ENCODE data around the gene GATC.
"Not testable (repeated sequence)": the region's sequence is repeated elsewhere in the genome, so short reads cannot be mapped to it uniquely, and the experiment has no call there.

GATC gene

GRCh38 chr12:120474616-120474960 is 28.3 kb downstream of the GATC start:
- H3K4me3 Mint-ChIP-seq = no peak overlapping the region
- no peaks in the 10 kb centered on the region for H3K36me3 Mint-ChIP-seq
- H3K4me1 Mint-ChIP-seq = peaks cover 20% of the 10 kb centered on the region
- no peak overlapping the region for H3K27ac Mint-ChIP-seq
- no peaks in the 10 kb centered on the region for H3K9me3 Mint-ChIP-seq
- H3K27me3 Mint-ChIP-seq = no peaks in the 10 kb centered on the region

GRCh38 chr12:120475643-120476042 is 29.4 kb downstream of the GATC start:
- Mint-ChIP-seq H3K4me1 (peaks cover 20% of the 10 kb centered on the region), H3K9me3 (no peaks in the 10 kb centered on the region), H3K27me3 (no peaks in the 10 kb centered on the region), H3K27ac (peak overlapping the region; percentile 35), H3K36me3 (no peaks in the 10 kb centered on the region), H3K4me3 (no peak overlapping the region)

GRCh38 chr12:120479458-120479857 is 33.2 kb downstream of the GATC start:
- H3K4me1 Mint-ChIP-seq = peaks cover 5% of the 10 kb centered on the region
- H3K27ac Mint-ChIP-seq = no peak overlapping the region

GRCh38 chr12:120480211-120480610 is 34.0 kb downstream of the GATC start:
- H3K4me1 Mint-ChIP-seq = peaks cover 5% of the 10 kb centered on the region

More at GRCh38 chr12:120479458-120479857, 33.2 kb downstream of the GATC start:
- no peaks in the 10 kb centered on the region for H3K27me3 Mint-ChIP-seq
- peaks cover 7% of the 10 kb centered on the region for H3K36me3 Mint-ChIP-seq
- H3K9me3 Mint-ChIP-seq = no peaks in the 10 kb centered on the region
- no peak overlapping the region for H3K4me3 Mint-ChIP-seq

GRCh38 chr12:120481022-120481767 is 35.0 kb downstream of the GATC start:
- Mint-ChIP-seq H3K27ac (no peak overlapping the region), H3K36me3 (peaks cover 7% of the 10 kb centered on the region), H3K9me3 (no peaks in the 10 kb centered on the region), H3K4me3 (no peak overlapping the region), H3K27me3 (no peaks in the 10 kb centered on the region), H3K4me1 (peaks cover 5% of the 10 kb centered on the region)

More at GRCh38 chr12:120480211-120480610, 34.0 kb downstream of the GATC start:
- peaks cover 7% of the 10 kb centered on the region for H3K36me3 Mint-ChIP-seq
- H3K27me3 Mint-ChIP-seq = no peaks in the 10 kb centered on the region
- no peak overlapping the region for H3K4me3 Mint-ChIP-seq
- H3K27ac Mint-ChIP-seq = no peak overlapping the region
- no peaks in the 10 kb centered on the region for H3K9me3 Mint-ChIP-seq

GRCh38 chr12:120483621-120484020 is 37.4 kb downstream of the GATC start:
- no peaks in the 10 kb centered on the region for H3K27me3 Mint-ChIP-seq
- H3K4me1 Mint-ChIP-seq = peaks cover 5% of the 10 kb centered on the region
- no peaks in the 10 kb centered on the region for H3K9me3 Mint-ChIP-seq
- H3K36me3 Mint-ChIP-seq = peaks cover 7% of the 10 kb centered on the region
- no peak overlapping the region for H3K27ac Mint-ChIP-seq
- no peak overlapping the region for H3K4me3 Mint-ChIP-seq

- no peaks in the 10 kb centered on the region for H3K9me3 Mint-ChIP-seq
- H3K27me3 Mint-ChIP-seq = no peaks in the 10 kb centered on the region
- no peak overlapping the region for H3K4me3 Mint-ChIP-seq
- no peak overlapping the region for H3K27ac Mint-ChIP-seq
- H3K4me1 Mint-ChIP-seq = no peaks in the 10 kb centered on the region
- peaks cover 7% of the 10 kb centered on the region for H3K36me3 Mint-ChIP-seq
Observed at GRCh38 chr12:120485961-120486881, 40.0 kb downstream of the GATC start.

GRCh38 chr12:120487552-120487951 is 41.3 kb downstream of the GATC start:
- H3K4me3 Mint-ChIP-seq, H3K36me3 Mint-ChIP-seq, H3K27ac Mint-ChIP-seq, H3K27me3 Mint-ChIP-seq, H3K4me1 Mint-ChIP-seq, H3K9me3 Mint-ChIP-seq: not testable (repeated sequence)

GRCh38 chr12:120488057-120488640 is 41.9 kb downstream of the GATC start:
- Mint-ChIP-seq H3K27me3 (no peaks in the 10 kb centered on the region), H3K36me3 (no peaks in the 10 kb centered on the region), H3K9me3 (no peaks in the 10 kb centered on the region), H3K27ac (no peak overlapping the region), H3K4me1 (no peaks in the 10 kb centered on the region), H3K4me3 (no peak overlapping the region)

- no peaks in the 10 kb centered on the region for H3K27me3 Mint-ChIP-seq
- H3K9me3 Mint-ChIP-seq = no peaks in the 10 kb centered on the region
- no peak overlapping the region for H3K4me3 Mint-ChIP-seq
- no peaks in the 10 kb centered on the region for H3K4me1 Mint-ChIP-seq
- H3K27ac Mint-ChIP-seq = no peak overlapping the region
- no peaks in the 10 kb centered on the region for H3K36me3 Mint-ChIP-seq
Observed at GRCh38 chr12:120489018-120489417, 42.8 kb downstream of the GATC start.

GRCh38 chr12:120490325-120490724 is 44.1 kb downstream of the GATC start:
- no peak overlapping the region for H3K4me3 Mint-ChIP-seq

GRCh38 chr12:120490833-120491512 is 44.7 kb downstream of the GATC start:
- Mint-ChIP-seq H3K4me1 (peaks cover 8% of the 10 kb centered on the region), H3K9me3 (no peaks in the 10 kb centered on the region), H3K27me3 (no peaks in the 10 kb centered on the region), H3K27ac (no peak overlapping the region), H3K4me3 (no peak overlapping the region), H3K36me3 (no peaks in the 10 kb centered on the region)

More at GRCh38 chr12:120490325-120490724, 44.1 kb downstream of the GATC start:
- H3K27ac Mint-ChIP-seq = no peak overlapping the region
- peaks cover 6% of the 10 kb centered on the region for H3K4me1 Mint-ChIP-seq
- no peaks in the 10 kb centered on the region for H3K27me3 Mint-ChIP-seq
- H3K9me3 Mint-ChIP-seq = no peaks in the 10 kb centered on the region
- no peaks in the 10 kb centered on the region for H3K36me3 Mint-ChIP-seq

GRCh38 chr12:120495186-120495730 is 49.0 kb downstream of the GATC start:
- Mint-ChIP-seq H3K36me3 (peaks cover 5% of the 10 kb centered on the region), H3K4me1 (peaks cover 28% of the 10 kb centered on the region), H3K27ac (peak overlapping the region; percentile 72), H3K9me3 (no peaks in the 10 kb centered on the region), H3K27me3 (no peaks in the 10 kb centered on the region), H3K4me3 (peak overlapping the region; percentile 96)

- Mint-ChIP-seq H3K36me3 (peaks cover 5% of the 10 kb centered on the region), H3K4me1 (peaks cover 33% of the 10 kb centered on the region), H3K4me3 (peak within 1 kb of the TSS; percentile 96), H3K9me3 (no peaks in the 10 kb centered on the region), H3K27ac (peak within 1 kb of the TSS; percentile 89), H3K27me3 (no peaks in the 10 kb centered on the region)
Observed at GRCh38 chr12:120495731-120496412, 49.6 kb downstream of the GATC start, which contains the start of gene DYNLL1. Gene DYNLL1, plus strand, starts transcription at chr12:120496113. Its CDS starts 309 bp downstream, at chr12:120496422.

All from activated naive CD4-positive, alpha-beta T cell treated with anti-CD3 and anti-CD28 coated beads, Interleukin-2, amount 50 U/mL, for 24 hours (primary cell).